GDM1 (cell line): ENCODE data around the gene DHX30.
A peak's percentile ranks its signal among the peaks of the same experiment; 100 is the strongest.
"Not testable (repeated sequence)": the region's sequence is repeated elsewhere in the genome, so short reads cannot be mapped to it uniquely, and the experiment has no call there.

Experiments used
- DNase-seq: peaks from one replicate; lab custom pipeline; 2025; lab: John Stamatoyannopoulos, UW

The DHX30 gene

DNA sequence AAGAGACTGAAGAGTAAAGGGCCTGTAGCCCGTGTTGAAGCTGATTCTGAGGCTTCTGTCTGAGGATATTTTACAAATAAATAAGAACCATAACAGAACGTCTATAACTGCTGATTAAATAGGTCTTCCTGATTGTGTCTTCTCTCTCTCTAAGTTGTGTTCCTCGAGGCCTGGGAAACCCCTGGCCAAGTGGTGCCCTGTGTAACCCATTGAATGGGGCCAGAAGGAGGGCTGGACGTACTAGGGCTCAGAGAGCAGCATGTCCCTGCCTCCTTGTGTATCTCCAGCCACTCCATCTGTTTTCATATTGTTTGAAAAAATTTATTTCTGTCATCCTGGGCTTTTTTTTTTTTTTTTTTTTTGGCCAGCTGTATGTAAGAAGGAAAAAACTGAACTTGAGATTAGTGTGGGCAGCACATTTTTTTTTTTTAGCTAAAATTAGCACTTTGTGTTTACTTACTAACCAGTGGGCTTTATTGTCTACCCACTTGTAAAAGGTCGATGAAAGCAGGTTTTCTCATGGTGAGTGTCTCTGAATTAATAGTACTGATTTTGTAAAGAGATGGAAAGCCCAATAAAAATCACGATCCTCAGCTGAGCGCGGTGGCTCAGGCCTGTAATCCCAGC is 10.7 kb downstream of the DHX30 start:
- DNase-seq = no peak

DNA sequence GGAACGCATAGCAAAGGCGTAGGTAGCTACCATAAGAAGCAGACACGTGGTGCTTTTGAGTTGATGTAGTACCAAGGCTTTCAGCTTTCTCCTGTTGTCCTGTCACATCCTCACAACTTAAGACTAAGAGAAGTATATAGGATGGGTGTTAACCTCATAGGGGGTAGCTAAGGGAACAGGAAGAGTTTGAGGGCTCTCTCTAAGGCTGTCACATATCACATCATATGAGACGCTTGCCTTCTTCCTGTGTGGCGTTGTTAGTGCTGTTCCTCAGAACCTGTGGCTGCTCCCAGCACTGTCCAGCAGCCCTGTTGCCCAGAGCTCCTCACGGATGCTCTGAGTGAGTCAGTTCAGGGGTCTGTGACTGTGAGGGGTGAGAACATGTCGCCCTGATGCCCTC is 14.7 kb downstream of the DHX30 start:
- DNase-seq = no peak

DNA sequence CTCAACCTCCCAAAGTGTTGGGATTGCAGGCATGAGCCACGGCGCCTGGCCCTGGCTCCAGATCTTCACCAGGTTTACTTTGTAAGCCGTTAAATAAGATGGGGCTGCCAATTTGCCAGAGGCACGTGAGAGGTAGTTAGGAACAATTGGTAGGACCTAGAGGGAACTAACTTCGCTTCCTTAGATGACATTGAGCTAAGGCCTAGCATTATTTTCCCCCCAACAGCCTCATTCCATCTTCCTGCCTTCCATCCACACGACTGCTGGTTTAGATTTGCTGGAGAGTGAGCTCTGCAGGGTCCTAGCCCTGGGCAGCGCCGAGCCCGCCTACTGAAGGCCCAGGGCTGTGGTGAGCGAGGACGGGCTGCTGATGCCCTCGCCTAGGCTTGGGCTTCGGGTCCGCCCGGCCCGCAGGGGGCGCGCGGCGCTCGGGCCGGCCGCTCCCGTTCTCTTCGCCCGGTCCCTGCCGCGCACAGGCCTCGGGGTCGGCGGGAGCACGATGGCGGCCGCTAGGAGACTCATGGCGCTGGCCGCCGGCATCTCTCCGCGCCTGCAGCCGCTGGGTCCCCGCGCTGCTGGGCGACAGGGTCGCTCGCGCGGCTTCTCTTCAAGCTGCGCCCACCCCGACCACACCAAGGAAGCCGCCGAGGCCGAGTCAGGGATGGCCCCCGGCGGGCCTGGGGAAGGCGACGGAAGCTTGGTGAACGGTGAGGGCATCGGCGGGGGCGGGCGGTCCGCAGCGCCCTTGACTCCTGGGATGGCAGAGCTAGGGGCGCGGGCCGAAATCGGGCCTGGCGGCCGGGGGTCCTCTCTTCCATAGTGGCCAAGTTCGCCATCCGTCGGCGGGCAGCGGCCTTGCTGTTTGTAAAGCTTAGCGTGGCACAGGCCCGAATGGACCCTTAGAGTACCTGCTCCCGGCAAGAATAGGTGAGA is 21.9 kb downstream of the DHX30 start:
- peak; percentile 78 for DNase-seq

DNA sequence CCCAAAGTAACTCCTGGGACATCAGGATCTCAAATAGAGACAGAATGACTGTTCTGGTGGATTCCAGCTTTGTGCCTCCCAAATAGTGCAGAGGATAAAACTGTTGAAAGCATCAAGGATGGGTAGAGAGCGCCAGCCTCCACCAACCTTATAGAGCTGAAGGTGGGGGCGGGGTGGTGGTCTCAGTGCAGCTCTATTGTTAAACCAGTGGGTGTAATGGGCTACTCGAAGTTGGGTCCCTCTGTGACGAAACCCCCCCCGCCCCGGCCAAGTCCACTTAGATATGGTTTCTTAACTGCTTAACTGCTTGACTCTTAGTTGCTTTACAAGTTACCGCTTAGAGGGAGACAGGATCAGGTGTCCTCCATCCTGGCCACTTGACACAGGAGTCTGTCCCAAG is 22.7 kb downstream of the DHX30 start:
- no peak for DNase-seq

DNA sequence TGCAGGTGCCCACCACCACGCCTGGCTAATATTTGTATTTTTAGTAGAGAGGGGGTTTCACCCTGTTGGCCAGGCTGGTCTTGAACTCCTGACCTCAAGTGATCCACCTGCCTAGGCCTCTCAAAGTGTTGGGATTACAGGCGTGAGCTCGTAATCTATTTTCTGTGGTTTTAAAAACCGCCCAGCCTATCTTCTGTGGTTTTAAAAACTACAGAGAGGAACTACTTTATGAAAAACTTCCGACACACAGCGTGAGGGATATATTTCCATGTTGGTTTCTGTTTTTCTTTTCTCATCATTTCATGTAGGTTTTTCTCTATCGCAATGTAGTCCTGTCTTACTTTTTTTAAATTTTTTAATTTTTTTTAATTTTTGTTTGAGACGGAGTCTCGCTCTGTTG is 26.5 kb downstream of the DHX30 start:
- not testable (repeated sequence) for DNase-seq

DNA sequence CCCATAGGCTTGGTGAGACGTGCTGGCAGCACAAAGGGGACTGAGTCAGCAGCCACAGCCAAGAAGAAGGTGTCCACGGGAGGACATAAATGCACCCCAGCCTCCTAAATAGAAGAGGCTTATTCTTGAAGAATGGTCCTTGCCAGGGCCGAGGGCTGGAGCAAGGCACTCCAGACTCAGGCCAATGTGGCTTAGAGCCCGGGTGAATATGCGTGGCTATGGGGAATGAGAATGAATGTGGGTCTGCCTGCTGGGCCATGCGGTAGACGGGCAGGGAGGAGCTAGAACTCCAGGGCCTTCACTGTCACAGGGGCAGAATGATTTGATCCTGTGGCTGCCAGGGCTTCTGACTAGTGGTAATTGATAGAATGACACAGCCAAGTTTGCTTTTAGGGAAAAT is 34.0 kb downstream of the DHX30 start:
- no peak for DNase-seq

DNA sequence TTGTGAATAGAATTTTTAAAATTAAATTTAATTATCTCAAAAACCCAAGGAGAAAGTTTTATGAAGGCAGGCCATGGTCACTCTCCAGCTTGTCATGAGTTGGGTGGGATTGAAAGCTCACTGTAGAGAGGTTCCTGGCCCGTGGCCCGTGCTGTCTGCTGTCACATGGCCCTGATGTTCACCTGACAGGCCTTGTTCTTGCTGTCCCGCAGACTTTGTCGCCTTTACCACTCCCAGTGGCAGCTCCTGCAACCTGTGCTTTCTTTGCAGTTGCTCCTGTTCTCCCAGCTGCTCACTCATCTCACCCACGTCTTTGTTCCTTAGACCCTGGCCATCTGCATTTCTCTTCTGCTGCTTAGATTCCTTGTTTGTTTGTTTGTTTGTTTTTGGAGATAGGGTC is 35.6 kb downstream of the DHX30 start:
- DNase-seq = no peak

DNA sequence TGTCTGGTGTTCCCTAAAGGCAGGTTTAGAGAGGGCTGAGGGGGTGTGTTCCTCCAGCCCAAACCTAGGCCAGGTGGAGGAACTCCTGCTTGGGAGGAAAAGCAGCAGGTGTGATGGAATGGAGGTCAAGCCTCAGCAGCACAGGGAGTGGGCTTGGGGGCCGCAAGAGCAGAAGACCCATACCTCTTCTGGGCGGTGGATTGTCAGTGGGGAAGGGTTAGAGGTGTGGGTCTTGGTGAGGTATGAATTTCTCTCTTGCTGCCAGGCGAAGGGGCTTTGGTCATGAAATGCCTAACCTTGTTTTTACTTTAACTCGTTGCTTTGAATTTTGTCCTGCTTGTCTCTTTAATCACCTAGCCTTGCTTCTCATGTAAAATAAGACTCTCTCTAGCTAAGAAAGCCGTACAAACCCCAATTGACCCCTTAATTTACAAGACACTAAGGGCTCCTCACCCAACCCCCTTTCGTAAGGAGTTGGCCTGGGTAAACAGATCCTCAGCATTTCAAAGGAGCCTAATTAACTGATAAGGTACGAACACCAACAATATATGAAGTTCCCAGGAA is 38.9 kb downstream of the DHX30 start:
- DNase-seq = no peak

DNA sequence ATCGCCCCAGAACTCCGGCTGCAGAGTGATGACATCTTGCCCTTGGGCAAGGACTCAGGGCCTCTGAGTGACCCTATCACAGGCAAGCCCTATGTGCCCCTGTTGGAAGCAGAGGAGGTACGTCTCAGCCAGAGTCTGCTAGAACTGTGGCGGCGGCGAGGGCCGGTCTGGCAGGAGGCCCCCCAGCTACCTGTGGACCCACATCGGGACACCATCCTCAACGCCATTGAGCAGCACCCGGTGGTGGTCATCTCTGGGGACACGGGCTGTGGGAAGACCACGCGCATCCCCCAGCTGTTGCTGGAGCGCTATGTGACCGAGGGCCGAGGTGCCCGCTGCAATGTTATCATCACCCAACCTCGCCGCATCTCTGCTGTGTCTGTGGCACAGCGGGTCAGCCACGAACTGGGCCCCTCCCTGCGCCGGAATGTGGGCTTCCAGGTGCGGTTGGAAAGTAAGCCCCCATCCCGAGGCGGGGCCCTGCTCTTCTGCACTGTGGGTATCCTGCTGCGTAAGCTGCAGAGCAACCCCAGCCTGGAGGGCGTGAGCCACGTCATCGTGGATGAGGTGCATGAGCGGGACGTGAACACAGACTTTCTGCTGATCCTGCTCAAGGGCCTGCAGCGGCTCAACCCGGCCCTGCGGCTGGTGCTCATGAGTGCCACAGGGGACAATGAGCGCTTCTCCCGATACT is 43.4 kb downstream of the DHX30 start:
- no peak for DNase-seq

DNA sequence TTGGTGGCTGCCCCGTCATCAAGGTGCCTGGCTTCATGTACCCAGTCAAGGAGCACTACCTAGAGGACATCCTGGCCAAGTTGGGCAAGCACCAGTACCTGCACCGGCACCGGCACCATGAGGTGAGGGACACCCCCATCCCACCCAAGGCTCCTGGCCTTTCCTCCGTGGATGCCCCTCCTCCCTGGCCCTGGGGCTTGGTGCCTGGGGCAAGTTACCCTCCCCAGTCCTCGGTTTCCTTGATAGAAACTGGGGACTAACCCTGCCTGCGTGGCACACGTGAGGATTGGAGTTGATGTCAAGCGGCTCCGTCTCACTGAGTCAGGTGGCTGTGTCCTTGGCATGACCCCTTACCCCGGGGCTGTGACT is 43.9 kb downstream of the DHX30 start:
- DNase-seq = no peak

DNA sequence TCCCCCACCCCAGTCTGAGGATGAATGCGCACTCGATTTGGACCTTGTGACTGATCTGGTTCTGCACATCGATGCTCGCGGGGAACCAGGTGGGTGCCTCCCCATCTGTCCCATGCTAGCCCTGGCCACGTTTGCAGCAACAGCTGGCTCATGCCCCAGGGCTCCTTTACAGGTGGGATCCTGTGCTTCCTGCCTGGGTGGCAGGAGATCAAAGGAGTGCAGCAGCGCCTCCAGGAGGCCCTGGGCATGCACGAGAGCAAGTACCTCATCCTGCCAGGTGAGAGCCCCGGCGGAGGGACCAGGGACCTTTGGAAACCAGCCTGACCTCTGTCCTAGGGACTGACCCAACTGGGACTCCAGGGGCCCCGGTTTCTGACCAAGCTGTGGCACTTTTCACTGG is 44.3 kb downstream of the DHX30 start:
- no peak for DNase-seq

DNA sequence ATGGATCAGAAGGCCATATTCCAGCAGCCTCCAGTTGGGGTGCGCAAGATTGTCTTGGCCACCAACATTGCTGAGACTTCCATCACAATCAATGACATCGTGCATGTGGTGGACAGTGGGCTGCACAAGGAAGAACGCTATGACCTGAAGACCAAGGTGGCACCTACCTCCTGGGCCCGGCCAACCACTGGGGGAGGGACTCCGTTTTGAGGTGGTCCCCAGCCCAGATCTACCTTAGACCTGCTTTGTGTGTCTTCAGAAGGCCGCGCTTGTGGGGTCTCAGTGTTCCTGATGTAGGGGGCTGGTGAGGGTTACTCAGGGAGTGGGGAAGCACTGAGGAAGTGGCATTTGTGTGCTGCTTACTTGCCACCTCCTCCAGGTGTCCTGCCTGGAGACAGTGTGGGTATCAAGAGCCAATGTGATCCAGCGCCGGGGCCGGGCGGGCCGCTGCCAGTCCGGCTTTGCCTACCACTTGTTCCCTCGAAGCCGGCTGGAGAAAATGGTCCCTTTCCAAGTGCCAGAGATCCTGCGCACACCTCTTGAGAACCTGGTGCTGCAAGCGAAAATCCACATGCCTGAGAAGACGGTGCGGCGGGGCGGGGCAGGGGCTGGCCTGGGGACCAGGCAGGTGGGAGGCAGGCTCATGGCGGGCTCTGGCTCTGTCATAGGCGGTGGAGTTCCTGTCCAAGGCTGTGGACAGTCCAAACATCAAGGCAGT is 45.0 kb downstream of the DHX30 start:
- DNase-seq = no peak

DNA sequence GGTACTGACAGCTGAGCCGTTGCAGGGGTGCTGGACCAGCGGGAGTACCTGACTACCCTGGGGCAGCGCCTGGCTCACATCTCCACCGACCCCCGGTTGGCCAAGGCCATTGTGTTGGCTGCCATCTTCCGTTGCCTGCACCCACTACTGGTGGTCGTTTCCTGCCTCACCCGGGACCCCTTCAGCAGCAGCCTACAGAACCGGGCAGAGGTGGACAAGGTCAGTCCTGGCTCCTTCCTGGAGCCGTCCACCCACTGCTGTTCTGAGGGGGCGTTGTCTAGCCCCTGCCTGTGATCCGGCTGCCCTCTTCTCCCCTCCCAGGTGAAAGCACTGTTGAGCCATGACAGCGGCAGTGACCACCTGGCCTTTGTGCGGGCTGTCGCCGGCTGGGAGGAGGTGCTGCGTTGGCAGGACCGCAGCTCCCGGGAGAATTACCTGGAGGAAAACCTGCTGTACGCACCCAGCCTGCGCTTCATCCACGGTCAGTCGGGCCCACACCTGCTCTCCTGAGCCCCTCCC is 45.7 kb downstream of the DHX30 start:
- DNase-seq = no peak

DNA sequence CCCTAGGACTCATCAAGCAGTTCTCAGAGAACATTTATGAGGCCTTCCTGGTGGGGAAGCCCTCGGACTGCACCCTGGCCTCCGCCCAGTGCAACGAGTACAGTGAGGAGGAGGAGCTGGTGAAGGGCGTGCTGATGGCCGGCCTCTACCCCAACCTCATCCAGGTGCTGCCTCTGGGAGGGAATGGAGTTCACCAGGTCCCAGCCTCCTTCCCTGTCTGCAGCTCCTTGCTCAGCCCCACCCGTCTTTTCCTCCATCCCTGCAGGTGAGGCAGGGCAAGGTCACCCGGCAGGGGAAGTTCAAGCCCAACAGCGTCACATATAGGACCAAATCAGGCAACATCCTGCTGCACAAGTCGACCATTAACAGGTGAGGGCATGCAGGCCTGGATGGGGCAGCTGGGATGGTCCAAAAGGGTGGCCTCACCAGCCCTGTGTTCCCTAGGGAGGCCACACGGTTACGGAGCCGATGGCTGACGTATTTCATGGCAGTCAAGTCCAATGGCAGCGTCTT is 46.3 kb downstream of the DHX30 start:
- DNase-seq = no peak

DNA sequence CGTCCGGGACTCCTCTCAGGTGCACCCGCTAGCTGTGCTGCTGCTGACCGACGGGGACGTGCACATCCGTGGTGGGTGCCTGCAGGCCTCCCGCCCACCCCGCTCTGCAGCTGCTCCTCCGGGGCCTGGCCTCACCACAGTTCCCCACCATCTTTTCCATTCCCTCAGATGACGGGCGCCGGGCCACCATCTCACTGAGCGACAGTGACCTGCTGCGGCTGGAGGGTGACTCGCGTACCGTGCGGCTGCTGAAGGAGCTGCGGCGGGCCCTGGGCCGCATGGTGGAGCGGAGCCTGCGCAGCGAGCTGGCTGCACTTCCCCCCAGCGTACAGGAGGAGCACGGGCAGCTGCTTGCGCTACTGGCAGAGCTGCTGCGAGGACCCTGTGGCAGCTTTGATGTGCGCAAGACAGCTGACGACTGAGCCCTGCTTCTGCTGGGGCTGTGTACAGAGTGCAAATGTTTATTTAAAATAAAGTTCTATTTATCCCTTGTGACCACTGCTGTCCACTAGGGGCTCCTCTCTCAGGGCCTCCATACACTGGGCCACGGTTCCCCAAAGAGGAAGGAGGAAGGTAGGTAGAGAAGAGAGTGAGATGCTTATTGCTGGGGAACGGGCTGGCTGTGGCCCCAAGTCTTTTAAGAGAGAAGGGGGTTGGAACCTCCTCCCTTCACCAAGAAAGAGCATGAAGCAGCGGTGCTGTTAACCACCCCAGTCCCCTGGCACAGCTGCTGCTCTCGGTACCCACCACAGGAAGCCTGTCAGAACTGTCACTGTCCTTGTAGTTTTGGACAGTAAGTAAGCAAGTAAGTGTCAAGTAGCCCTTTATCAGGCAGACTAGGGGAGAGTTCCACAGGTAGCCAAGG is 47.0 kb downstream of the DHX30 start:
- no peak for DNase-seq

DNA sequence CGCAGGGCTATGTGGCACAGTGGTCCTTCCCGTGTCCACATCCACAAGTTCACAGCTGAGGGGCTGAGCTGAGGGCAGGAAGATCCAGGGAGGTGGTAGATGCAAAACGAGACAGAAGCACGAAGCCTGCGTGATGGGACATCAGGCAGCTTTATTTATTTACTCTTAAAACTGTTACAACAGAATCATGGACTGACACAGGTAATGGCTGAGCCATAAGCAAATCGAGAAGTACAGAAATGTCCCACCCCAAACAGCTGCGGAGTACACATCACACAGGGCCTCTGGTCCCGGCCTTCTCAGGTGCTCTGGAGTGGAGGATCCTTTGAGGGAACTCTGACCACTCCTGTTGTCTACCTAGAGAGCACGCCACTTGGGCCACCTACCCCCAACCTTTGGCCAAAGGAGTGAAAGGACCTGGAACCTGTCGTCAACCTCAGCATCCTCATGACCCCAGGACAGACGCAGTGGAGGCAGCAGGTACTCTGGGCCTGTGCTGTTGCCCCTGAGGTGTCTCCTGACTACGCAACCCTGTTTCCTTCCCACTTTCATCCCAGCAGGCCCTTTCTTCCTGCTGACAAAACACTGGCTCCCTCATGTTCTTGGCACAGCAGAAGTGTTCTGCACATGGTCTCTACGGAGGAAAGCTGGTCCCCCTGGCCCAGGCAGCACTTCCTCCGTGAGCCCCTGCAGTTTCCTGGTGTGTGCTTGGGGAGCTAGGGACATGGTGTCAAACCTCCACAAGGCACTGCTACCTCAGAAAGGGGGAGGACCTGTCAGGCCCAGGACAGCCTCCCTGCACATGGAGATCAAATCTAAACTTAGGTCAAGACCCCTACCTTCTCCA is 47.8 kb downstream of the DHX30 start:
- DNase-seq = no peak

DNA sequence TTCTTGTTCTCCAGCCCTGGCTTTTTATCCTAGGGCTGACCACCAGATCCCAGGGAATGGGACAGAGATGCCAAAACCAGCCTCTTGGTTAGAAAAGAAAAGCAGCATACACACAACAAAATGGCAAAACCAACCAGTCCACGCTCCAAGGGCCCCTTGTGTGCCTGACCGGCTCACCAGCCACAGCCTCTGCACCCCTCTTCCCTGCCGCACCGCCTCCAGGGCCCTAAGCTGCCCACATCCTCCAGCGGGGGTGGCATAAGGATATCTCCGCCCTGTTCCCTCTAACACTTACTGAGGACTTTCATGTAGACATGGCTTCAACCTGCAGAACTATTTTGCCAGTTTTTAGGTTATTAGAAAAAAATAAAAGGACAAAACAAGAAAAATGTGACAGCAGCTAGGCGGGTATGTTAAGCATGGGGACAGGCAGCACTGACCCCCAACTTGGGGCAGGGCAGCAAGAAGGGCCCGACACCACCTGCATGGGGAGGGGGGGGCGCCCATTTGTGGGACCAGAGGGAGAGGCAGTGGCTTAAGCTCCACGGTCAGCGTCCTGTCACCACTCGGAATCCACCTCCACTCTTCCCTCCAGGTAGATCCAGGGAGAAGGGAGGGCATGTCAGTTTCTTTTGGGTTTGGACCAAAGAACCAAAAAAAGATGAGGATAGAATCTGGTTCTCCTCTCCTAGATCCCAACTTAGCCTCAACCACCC is 49.1 kb downstream of the DHX30 start:
- no peak for DNase-seq

DNA sequence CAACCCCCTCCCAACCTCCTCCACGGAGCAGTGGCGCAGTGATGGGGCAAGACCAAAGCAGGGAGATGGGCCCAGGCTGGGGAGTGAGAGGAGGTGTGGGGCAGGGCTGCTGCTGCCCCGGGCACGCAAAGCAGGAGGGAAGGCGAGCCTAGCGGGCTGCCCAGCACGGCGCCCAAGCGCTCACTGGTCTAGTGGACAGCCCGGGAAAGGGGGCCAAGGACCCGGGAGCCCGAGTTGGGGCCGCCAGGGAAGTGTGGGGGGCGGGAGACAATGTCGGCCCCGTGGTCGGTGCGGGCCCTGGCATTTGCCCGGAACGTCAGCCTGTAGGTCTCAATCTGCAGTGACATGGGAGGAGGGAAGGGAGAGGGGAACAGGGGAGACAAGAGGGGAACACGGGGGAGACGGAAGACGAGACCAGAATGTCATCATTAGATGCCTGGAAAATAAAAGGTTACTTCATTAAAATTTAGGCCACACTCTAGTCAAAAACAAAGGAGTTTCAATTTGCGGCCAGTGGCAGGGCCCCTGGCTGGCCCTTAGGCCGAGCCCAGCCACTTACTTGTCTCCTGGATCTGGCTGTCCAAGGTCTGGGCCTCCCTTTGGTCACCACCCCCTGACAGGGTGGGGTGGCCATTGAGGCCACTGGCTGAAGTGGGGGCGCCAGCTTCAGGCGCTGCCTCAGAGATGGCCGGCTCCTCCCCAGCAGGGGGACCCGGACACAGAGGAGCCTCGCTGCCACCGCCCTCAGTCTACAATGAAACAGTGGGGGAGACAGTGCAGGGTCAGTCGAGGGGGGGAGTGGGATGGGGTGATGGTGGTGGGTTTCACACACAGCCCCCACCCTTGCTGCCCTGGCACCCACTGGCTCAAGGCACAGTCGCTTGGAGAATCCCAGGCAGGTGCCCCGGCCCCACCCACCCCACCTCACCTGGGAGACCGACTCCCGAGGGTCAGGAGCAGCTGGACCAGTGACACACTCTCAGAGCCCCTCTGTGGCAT is 50.0 kb downstream of the DHX30 start:
- no peak for DNase-seq
